KMS-11 (cell line): ENCODE results near the gene CLDN19.
"Not testable (repeated sequence)": the region's sequence is repeated elsewhere in the genome, so short reads cannot be mapped to it uniquely, and the experiment has no call there.

ENCODE experiments used
- H2AFZ ChIP-seq: fragments of 200-600 bp; sonication (generic); 2 replicates; pipeline ENCODE4 v1.6.1; 2016; ENCODE audit warnings: antibody characterized with exemption, mixed run types, low read depth
- H3K27ac ChIP-seq: fragments of 200-600 bp; sonication (generic); 2 replicates; pipeline ENCODE4 v1.6.1; 2016; ENCODE audit warnings: mild to moderate bottlenecking, mixed run types
- H3K27me3 ChIP-seq: fragments of 200-600 bp; sonication (generic); 2 replicates; pipeline ENCODE4 v1.6.1; 2017; ENCODE audit warnings: mild to moderate bottlenecking, low read depth, mixed run types, moderate library complexity; ENCODE audit not compliant: insufficient read depth
- H3K36me3 ChIP-seq: fragments of 200-600 bp; sonication (generic); 2 replicates; pipeline ENCODE4 v1.6.1; 2017; ENCODE audit warnings: mild to moderate bottlenecking, mixed run types; ENCODE audit not compliant: insufficient read depth
- H3K4me1 ChIP-seq: fragments of 200-600 bp; sonication (generic); 2 replicates; pipeline ENCODE4 v1.6.1; 2016; ENCODE audit warnings: mild to moderate bottlenecking, low read depth, mixed run types; ENCODE audit not compliant: poor library complexity, severe bottlenecking
- H3K4me2 ChIP-seq: fragments of 200-600 bp; sonication (generic); 2 replicates; pipeline ENCODE4 v1.7.0; 2016; ENCODE audit warnings: mild to moderate bottlenecking, mixed run types
- H3K4me3 ChIP-seq: fragments of 200-600 bp; sonication (generic); IDR thresholded peaks from 2 replicates; pipeline ENCODE4 v1.6.1; 2017; ENCODE audit warnings: low read depth, low read length, mixed read lengths; ENCODE audit not compliant: insufficient read depth
- H3K79me2 ChIP-seq: fragments of 200-600 bp; sonication (generic); 2 replicates; pipeline ENCODE4 v1.6.1; 2016; ENCODE audit warnings: low read depth, mixed run types; ENCODE audit not compliant: insufficient read depth
- H3K9ac ChIP-seq: fragments of 200-600 bp; sonication (generic); 2 replicates; pipeline ENCODE4 v1.6.1; 2016; ENCODE audit warnings: mild to moderate bottlenecking, mixed run types
- H4K20me1 ChIP-seq: fragments of 200-600 bp; sonication (generic); 2 replicates; pipeline ENCODE4 v1.6.1; 2016; ENCODE audit warnings: mild to moderate bottlenecking, mixed run types; ENCODE audit not compliant: insufficient read depth
- CTCF ChIP-seq: fragments of 200-600 bp; sonication (generic); conservative IDR thresholded peaks from 2 replicates; pipeline ENCODE4 v1.6.1; 2017; ENCODE audit warnings: low read depth, mild to moderate bottlenecking, antibody characterized with exemption, low read length, moderate library complexity, mixed read lengths

CLDN19 gene

DNA sequence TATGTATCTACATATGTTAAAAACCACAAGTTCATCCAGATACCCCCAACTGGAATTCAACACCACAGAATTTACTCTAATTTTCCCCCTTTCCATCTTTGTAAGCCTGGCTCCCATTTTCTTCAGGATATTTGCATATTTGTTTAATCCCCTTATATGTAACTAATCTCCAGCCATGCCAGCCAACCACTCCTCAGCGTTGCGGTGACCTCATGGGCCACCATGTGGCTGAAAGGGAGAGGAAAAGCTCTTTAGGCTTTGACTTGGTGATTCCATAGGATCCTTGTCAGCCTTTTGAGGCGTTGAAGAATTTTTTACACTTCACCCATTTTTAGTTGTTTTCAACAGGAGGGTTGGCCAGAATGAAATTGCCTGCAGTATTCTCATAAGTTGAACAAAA is 10.0 kb downstream of the CLDN19 start:
- H3K27me3 ChIP-seq, result no peaks in the 10 kb centered on the region
- H3K4me3 ChIP-seq, result no peak overlapping the region
- H3K9ac ChIP-seq, result no peak overlapping the region
- H3K36me3 ChIP-seq, result no peaks in the 10 kb centered on the region
- no peak overlapping the region for H3K27ac ChIP-seq
- H2AFZ ChIP-seq, result no peak overlapping the region
- no peaks in the 10 kb centered on the region for H3K79me2 ChIP-seq
- H3K4me2 ChIP-seq, result no peak overlapping the region
- no peak for TF ChIP-seq CTCF
- no peaks in the 10 kb centered on the region for H3K4me1 ChIP-seq
- no peaks in the 10 kb centered on the region for H4K20me1 ChIP-seq

DNA sequence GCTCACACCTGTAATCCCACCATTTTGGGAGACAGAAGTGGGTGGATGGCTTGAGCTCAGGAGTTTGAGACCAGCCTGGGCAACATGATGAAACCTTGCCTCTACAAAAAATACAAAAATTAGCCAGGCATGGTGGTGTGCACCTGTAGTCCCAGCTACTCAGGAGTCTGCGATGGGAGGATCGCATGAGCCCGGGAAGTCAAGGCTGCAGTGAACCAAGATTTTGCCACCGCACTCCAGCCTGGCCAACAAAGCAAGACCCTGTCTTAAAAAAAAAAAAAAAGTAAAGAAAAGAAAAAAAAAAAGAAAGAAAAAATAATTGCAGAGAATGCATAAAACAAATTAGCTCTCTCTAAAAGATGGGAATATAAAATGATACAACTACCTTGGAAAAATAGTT is 14.2 kb downstream of the CLDN19 start:
- not testable (repeated sequence) for H3K4me1 ChIP-seq, H2AFZ ChIP-seq, H3K27me3 ChIP-seq, H3K27ac ChIP-seq, H3K4me2 ChIP-seq, H3K79me2 ChIP-seq, H3K36me3 ChIP-seq, H3K4me3 ChIP-seq, H4K20me1 ChIP-seq, H3K9ac ChIP-seq

DNA sequence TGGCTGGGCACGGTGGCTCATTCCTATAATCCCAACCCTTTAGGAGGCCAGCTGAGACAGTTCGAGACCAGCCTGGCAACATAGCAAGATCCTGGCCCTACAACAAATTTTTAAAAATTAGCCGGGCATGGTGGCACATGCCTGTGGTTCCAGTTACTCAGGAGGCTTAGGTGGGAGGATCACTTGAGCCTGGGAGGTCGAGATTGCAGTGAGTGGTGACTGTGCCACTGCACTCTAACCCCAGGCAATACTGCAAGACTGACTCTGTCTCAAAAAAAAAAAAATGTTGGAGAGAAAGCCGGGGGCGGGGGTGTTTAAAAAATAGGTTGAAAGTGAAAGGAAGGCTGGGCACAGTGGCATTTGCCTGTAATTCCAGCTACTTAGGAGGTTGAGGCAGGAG is 16.5 kb downstream of the CLDN19 start:
- Histone ChIP-seq H4K20me1 (no peaks in the 10 kb centered on the region), H3K36me3 (no peaks in the 10 kb centered on the region), H3K27ac (no peak overlapping the region), H3K79me2 (no peaks in the 10 kb centered on the region), H3K9ac (no peak overlapping the region), H3K4me3 (no peak overlapping the region), H2AFZ (no peak overlapping the region), H3K27me3 (no peaks in the 10 kb centered on the region), H3K4me1 (no peaks in the 10 kb centered on the region), H3K4me2 (no peak overlapping the region)
- no peak for TF ChIP-seq CTCF

DNA sequence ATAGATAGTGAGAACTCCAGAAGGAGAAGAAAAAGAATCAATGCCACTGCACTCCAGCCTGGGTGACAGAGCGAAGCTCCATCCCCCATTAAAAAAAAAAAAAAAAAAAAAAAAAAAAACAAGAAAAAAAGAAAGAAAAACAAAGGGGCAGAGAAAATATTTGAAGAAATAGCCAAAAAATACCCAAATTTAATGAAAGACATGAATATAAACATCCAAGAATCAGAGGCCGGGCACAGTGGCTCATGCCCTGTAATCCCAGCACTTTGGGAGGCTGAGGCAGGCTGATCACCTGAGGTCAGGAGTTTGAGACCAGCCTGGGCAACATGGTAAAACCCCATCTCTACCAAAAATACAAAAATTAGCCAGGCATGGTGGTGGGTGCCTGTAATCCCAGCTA is 17.6 kb downstream of the CLDN19 start:
- not testable (repeated sequence) for H2AFZ ChIP-seq, H3K4me2 ChIP-seq, H4K20me1 ChIP-seq, H3K4me1 ChIP-seq, H3K36me3 ChIP-seq, H3K4me3 ChIP-seq, H3K9ac ChIP-seq, H3K79me2 ChIP-seq, H3K27me3 ChIP-seq, H3K27ac ChIP-seq

DNA sequence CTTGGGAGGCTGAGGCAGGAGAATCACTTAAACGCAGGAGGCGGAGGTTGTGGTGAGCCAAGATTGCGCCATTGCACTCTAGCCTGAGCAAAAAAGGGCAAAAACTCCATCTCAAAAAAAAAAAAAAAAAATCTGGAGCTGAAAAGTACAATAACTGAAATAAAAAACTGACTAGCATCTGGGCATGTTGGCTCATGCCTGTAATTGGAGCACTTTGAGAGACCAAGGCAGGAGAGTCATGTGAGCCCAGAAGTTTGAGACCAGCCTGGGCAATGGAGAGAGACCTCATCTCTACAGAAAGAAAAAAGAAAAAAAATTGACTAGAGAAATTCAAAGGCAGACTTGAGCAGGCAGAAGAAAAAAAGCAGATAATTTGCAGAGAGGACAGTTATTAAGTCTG is 18.1 kb downstream of the CLDN19 start:
- Histone ChIP-seq H3K4me3 (no peak overlapping the region), H3K27me3 (no peaks in the 10 kb centered on the region), H3K4me2 (no peak overlapping the region), H3K27ac (no peak overlapping the region), H2AFZ (no peak overlapping the region), H4K20me1 (no peaks in the 10 kb centered on the region), H3K4me1 (no peaks in the 10 kb centered on the region), H3K79me2 (no peaks in the 10 kb centered on the region), H3K36me3 (no peaks in the 10 kb centered on the region), H3K9ac (no peak overlapping the region)
- no peak for TF ChIP-seq CTCF
